BLaER1 treated with 17β-estradiol and CSF1 and Interleukin-3, amounts not matched to agents 10 nM and 100 nM (cell line): ENCODE data around the gene CLPTM1.
"Not testable (repeated sequence)": the region's sequence is repeated elsewhere in the genome, so short reads cannot be mapped to it uniquely, and the experiment has no call there.

Source experiments
- H3K27ac ChIP-seq, 11 experiments: shearing (Covaris generic); formaldehyde crosslinking; 2 replicates each; pipeline ENCODE4 v1.8.1; 2022
- H3K27me3 ChIP-seq, 11 experiments: shearing (Covaris generic); formaldehyde crosslinking; 2 replicates each; pipeline ENCODE4 v1.8.1; 2022
- H3K36me3 ChIP-seq, 11 experiments: shearing (Covaris generic); formaldehyde crosslinking; 2 replicates each; pipeline ENCODE4 v1.8.1; 2022
- H3K4me1 ChIP-seq, 10 experiments: shearing (Covaris generic); formaldehyde crosslinking; 2 replicates each; pipeline ENCODE4 v1.8.1; 2022
- H3K4me2 ChIP-seq, 11 experiments: shearing (Covaris generic); formaldehyde crosslinking; 2 replicates each; pipeline ENCODE4 v1.8.1; 2022
- H3K4me3 ChIP-seq, 10 experiments: shearing (Covaris generic); formaldehyde crosslinking; 2 replicates each; pipeline ENCODE4 v1.8.1; 2022
- H3K9ac ChIP-seq, 11 experiments: shearing (Covaris generic); formaldehyde crosslinking; 2 replicates each; pipeline ENCODE4 v1.8.1; 2022
- H3K9me3 ChIP-seq, 11 experiments: shearing (Covaris generic); formaldehyde crosslinking; replicated peaks in 1 of 11; 2 replicates each; pipeline ENCODE4 v1.8.1; 2022
- H4K20me1 ChIP-seq, 11 experiments: shearing (Covaris generic); formaldehyde crosslinking; 2 replicates each; pipeline ENCODE4 v1.8.1; 2022
- Cebpa-rat ChIP-seq, 11 experiments: shearing (Covaris generic); IDR thresholded peaks; 2 replicates each; pipeline ENCODE4 v1.8.1; 2022

Gene CLPTM1

DNA sequence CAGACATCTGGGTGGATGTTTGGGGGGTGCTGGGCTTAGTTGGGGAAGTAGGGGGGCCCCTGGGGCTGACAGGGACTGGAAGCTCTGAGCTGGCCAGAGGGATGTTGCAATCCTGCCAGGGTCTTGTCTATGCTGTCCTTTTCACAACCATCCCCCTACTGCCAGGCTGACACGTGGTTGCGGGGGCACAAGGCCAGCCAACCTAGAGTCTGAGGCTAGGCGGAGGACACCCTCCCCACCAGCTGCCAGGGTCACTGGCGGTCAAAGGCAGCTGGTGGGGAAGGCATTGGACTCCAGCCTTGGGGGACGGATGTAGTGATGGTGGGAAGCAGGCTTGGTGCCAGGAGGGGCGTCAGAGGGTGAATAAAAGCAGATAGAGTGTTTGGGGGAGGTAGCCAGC lies 42.3 kb upstream of the CLPTM1 start:
- Histone ChIP-seq H3K9me3 (no peaks in the 10 kb centered on the region), H4K20me1 (no peaks in the 10 kb centered on the region), H3K36me3 (no peaks in the 10 kb centered on the region), H3K4me1 (peaks cover 9 to 66% (median 49%) of the 10 kb centered on the region in 10 experiments), H3K4me3 (no peak overlapping the region), H3K27ac (peak overlapping the region in 2 of 11 experiments; percentile 4 to 41; a peak in 3 of 22 replicates), H3K4me2 (peak overlapping the region in 7 of 11 experiments; percentile 88 to 97 (median 92); a peak in 13 of 22 replicates), H3K9ac (peak overlapping the region in 2 of 11 experiments; percentile 8 to 17; a peak in 1 of 22 replicates), H3K27me3 (no peaks in the 10 kb centered on the region)
- 0 out of 22 replicates have a peak, but pooled peaks of 1 of the 11 experiments have one; percentile 15 for TF ChIP-seq Cebpa-rat (IDR thresholded peaks at IDR 0.05)

DNA sequence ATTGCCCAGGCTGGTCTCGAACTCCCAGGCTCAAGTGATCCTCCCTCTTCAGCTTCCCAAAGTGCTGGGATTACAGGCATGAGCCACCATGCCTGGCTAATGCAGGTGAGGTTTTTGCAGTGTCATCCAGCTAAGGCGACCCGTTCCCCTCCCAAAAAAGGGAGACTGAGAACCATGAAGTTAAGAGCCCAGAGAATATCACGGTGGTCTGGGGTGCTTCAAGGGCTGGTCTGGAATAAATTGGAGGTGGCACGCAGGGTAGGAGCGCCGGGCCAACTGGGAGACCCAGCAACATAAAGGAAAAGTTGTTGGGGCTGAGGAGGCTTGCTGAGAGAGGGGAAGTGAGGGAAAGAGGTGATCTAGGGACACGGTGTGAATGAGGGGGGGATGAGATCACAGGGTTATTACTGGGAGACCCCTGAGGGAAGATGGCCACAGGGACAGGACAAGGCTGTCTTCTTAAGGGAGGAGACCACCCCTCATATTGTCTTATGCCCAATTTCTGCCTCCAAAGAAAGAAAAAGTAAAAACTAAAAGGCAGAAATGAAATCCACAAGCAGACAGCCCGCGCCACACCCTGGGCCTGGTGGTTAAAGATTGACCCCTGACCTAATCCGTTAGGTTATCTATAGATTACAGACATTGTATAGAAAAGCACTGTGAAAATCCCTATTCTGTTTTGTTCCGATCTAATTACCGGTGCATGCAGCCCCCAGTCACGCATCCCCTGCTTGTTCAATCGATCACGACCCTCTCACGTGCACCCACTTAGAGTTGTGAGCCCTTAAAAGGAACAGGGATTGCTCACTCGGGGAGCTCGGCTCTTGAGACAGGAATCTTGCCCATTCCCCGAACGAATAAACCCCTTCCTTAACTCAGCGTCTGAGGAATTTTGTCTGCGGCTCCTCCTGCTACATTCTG lies 41.4 kb upstream of the CLPTM1 start:
- not testable (repeated sequence) for H4K20me1 ChIP-seq, H3K36me3 ChIP-seq, H3K9me3 ChIP-seq, H3K27me3 ChIP-seq
- Histone ChIP-seq H3K4me3 (peak overlapping the region; percentile 58 to 71 (median 62); a peak in 19 of 20 replicates), H3K27ac (peak overlapping the region in 10 of 11 experiments; percentile 54 to 84 (median 78); a peak in 15 of 22 replicates), H3K4me1 (peaks cover 9 to 66% (median 49%) of the 10 kb centered on the region in 10 experiments), H3K4me2 (peak overlapping the region; percentile 87 to 97 (median 91)), H3K9ac (peak overlapping the region; percentile 72 to 83 (median 79); a peak in 18 of 22 replicates)

DNA sequence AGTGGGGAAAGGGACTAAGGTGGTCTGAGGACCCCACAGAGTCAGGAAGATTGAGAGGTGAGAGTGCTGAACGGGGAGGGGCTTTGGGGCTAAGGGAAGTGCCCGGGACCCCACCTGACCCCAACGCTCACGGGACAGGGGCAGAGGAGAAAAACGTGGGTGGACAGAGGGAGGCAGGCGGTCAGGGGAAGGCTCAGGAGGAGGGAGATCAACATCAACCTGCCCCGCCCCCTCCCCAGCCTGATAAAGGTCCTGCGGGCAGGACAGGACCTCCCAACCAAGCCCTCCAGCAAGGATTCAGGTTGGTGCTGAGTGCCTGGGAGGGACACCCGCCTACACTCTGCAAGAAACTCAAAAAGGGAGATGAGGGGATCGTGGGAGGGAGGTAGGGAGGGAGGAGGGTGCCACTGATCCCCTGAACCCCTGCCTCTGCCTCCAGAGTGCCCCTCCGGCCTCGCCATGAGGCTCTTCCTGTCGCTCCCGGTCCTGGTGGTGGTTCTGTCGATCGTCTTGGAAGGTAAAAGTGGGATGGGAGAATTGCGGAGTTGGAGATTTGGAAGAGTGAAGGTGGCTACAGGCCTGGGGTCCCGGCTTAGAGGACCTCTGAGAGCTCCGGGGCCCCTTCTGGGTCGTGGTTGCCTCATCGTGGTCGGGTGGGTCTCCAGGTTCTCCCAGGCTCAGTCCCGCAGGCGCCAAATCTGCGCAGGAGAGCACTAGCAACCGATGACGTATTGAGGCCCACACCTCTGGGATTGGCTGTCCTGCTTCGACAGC lies 40.6 kb upstream of the CLPTM1 start, which contains the start of gene APOC1:
Gene APOC1, plus strand, starts transcription at position 176 of the 774 bp plus-strand sequence. Its CDS starts 284 bp downstream, at position 460.
- Histone ChIP-seq H3K4me3 (peak within 1 kb of the TSS; percentile 58 to 71 (median 62)), H3K4me2 (peak within 1 kb of the TSS; percentile 87 to 97 (median 91)), H3K27ac (peak within 1 kb of the TSS; percentile 44 to 84 (median 77); a peak in 20 of 22 replicates), H3K9ac (peak within 1 kb of the TSS; percentile 72 to 83 (median 79)), H3K4me1 (peaks cover 9 to 73% (median 48%) of the 10 kb centered on the region in 10 experiments)
- H3K36me3 ChIP-seq, H4K20me1 ChIP-seq, H3K9me3 ChIP-seq, H3K27me3 ChIP-seq: not testable (repeated sequence)

DNA sequence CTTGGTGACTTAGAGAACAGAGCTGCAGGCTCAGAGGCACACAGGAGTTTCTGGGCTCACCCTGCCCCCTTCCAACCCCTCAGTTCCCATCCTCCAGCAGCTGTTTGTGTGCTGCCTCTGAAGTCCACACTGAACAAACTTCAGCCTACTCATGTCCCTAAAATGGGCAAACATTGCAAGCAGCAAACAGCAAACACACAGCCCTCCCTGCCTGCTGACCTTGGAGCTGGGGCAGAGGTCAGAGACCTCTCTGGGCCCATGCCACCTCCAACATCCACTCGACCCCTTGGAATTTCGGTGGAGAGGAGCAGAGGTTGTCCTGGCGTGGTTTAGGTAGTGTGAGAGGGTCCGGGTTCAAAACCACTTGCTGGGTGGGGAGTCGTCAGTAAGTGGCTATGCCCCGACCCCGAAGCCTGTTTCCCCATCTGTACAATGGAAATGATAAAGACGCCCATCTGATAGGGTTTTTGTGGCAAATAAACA lies 30.9 kb upstream of the CLPTM1 start:
- Histone ChIP-seq H3K9me3 (no peaks in the 10 kb centered on the region), H3K4me3 (no peak overlapping the region), H3K9ac (peak overlapping the region in 10 of 11 experiments; percentile 7 to 71 (median 62); a peak in 16 of 22 replicates), H3K4me1 (peaks cover 45 to 73% (median 53%) of the 10 kb centered on the region in 10 experiments), H3K4me2 (peak overlapping the region; percentile 11 to 96 (median 87); a peak in 20 of 22 replicates), H3K27me3 (no peaks in the 10 kb centered on the region), H3K27ac (peak overlapping the region; percentile 57 to 84 (median 78); a peak in 21 of 22 replicates), H4K20me1 (no peaks in the 10 kb centered on the region), H3K36me3 (no peaks in the 10 kb centered on the region)
- no peak for TF ChIP-seq Cebpa-rat (IDR thresholded peaks at IDR 0.05)

DNA sequence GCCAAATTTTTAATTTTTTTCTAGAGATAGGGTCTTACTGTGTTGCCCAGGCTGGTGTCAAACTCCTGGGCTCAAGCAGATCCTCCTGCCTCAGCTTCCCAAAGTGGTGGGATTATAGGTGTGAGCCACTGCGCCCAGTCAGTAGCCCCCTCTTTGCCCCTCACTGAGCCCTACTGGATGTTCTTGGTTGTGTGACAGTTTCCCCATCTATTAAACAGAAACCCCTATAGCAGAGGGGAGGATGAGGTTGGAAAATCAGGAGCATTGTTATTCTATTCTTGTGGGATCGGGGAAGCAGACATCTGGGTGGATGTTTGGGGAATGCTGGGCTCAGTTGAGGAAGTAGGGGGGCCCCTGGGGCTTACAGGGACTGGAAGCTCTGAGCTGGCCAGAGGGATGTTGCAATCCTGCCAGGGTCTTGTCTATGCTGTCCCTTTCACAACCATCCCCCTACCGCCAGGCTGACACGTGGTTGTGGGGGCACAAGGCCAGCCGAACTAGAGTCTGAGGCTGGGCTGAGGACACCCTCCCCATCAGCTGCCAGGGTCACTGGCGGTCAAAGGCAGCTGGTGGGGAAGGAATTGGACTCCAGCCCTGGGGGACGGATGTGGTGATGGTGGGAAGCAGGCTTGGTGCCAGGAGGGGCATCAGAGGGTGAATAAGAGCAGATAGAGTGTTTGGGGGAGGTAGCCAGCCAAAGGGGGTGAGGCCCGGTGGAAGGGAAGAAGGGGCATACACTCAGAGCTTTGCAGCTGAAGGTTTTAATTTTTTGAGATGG lies 29.9 kb upstream of the CLPTM1 start:
- TF ChIP-seq Cebpa-rat (IDR thresholded peaks at IDR 0.05): peak in 10 of 11 experiments; percentile 67 to 86 (median 76); a peak in 17 of 22 replicates
- Histone ChIP-seq H3K27me3 (no peaks in the 10 kb centered on the region), H3K4me2 (peak overlapping the region; percentile 69 to 96 (median 87)), H3K36me3 (no peaks in the 10 kb centered on the region), H3K4me3 (peak overlapping the region in 7 of 10 experiments; percentile 5 to 56 (median 18); a peak in 9 of 20 replicates), H3K4me1 (peaks cover 49 to 80% (median 58%) of the 10 kb centered on the region in 10 experiments), H3K27ac (peak overlapping the region; percentile 57 to 84 (median 78)), H3K9ac (peak overlapping the region; percentile 36 to 71 (median 63); a peak in 19 of 22 replicates), H4K20me1 (no peaks in the 10 kb centered on the region), H3K9me3 (no peaks in the 10 kb centered on the region)

DNA sequence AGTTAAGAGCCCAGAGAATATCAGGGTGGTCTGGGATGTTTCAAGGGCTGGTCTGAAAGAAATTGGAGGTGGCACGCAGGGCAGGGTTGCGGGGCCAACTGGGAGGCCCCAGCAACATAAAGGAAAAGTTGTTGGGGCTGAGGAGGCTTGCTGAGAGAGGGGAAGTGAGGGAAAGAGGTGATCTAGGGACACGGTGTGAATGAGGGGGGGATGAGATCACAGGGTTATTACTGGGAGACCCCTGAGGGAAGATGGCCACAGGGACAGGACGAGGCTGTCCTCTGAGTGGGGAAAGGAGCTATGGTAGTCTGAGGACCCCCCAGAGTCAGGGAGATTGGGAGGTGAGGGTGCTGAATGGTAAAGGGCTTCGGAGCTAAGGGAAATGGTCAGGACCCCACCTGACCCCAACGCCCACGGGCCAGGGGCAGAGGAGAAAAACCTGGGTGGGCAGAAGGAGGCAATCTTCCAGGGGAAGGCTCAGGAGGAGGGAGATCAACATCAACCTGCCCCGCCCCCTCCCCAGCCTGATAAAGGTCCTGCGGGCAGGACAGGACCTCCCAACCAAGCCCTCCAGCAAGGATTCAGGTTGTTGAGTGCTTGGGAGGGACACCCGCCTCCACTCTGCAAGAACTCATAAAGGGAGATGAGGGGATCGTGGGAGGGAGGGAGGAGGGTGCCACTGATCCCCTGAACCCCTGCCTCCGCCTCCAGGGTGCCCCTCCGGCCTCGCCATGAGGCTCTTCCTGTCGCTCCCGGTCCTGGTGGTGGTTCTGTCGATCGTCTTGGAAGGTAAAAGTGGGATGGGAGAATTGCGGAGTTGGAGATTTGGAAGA lies 28.7 kb upstream of the CLPTM1 start:
- H3K27ac ChIP-seq: peak overlapping the region; percentile 57 to 84 (median 78); a peak in 20 of 22 replicates
- peaks cover 49 to 85% (median 60%) of the 10 kb centered on the region in 10 experiments for H3K4me1 ChIP-seq
- peak overlapping the region in 6 of 10 experiments; percentile 5 to 56 (median 24); a peak in 7 of 20 replicates for H3K4me3 ChIP-seq
- H3K9ac ChIP-seq: peak overlapping the region in 9 of 11 experiments; percentile 11 to 71 (median 65); a peak in 15 of 22 replicates
- not testable (repeated sequence) for H4K20me1 ChIP-seq, H3K36me3 ChIP-seq, H3K9me3 ChIP-seq, H3K27me3 ChIP-seq
- H3K4me2 ChIP-seq: peak overlapping the region; percentile 69 to 96 (median 87)

DNA sequence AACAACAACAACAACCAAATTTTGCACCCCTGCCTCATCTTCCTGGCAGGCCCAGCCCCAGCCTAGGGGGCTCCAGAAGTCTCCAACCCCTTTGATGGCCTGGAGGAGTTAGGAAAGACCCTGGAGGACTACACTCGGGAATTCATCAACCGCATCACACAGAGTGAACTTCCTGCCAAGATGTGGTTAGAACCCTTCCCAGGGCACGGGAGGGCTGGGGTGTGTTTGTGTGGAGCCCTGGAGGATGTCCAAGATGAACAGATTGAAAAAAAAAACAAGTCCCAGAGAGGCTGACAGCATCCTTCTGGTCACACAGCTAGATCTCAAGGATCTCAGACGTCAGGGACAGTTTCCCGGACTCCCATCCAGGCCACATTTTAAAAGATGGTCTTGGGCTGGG lies 27.4 kb upstream of the CLPTM1 start:
- H4K20me1 ChIP-seq: no peaks in the 10 kb centered on the region
- H3K27me3 ChIP-seq: no peaks in the 10 kb centered on the region
- H3K9ac ChIP-seq: peak overlapping the region in 10 of 11 experiments; percentile 12 to 71 (median 57); a peak in 14 of 22 replicates
- peak overlapping the region; percentile 3 to 84 (median 78); a peak in 19 of 22 replicates for H3K27ac ChIP-seq
- H3K4me3 ChIP-seq: peak overlapping the region in 3 of 10 experiments; percentile 22 to 31 (median 22); a peak in 3 of 20 replicates
- 0 out of 22 replicates have a peak, but pooled peaks of 1 of the 11 experiments have one; percentile 13 for TF ChIP-seq Cebpa-rat (IDR thresholded peaks at IDR 0.05)
- H3K9me3 ChIP-seq: no peaks in the 10 kb centered on the region
- peak overlapping the region; percentile 69 to 96 (median 87) for H3K4me2 ChIP-seq
- no peaks in the 10 kb centered on the region for H3K36me3 ChIP-seq
- peaks cover 49 to 88% (median 60%) of the 10 kb centered on the region in 10 experiments for H3K4me1 ChIP-seq
